ENCODE results near the gene MINDY3. TPM values are rescaled to one million over a fixed set of nuclear protein-coding genes. Genes with fewer than 3 reads are reported as not detected.

The MINDY3 gene
- total RNA-seq, 4 donors from 2014 or later: 17.0 to 26.4 (median 22.4) TPM

DNA sequence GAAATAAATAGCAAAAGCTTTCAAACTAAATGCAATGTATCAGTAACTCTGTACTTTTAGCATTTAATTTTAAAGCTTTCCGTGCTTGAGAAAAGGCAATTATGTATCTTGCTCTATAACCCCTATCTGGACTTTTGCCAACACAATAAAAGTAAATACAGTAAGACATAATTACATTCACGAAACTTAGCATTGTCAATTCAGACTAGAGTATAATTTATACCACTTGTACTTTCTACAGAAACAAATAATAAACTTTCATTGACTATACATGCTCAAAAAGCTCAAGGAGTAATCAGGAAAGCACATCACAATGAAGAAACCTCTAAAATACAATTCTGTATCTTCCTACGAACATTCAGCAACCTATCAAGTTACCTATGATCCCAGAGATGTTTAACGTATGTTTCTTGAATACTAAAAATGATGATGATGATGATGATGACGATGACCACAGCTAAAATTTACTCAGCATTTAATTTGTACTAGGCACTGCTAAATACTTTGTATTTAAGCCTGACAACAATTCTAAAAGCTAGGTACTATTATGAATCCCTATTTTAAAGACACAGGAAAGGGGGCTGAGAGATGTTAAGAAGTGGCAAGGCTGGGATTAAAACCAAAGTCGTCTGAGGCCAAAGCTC, 44.9 kb downstream of the MINDY3 start:
- Histone ChIP-seq H3K36me3 (peaks cover 0 to 11% (median 0%) of the 10 kb centered on the region in 3 donors), H3K4me1 (no peaks in the 10 kb centered on the region), H3K27me3 (no peaks in the 10 kb centered on the region), H3K4me3 (no peak overlapping the region), H3K9me3 (no peaks in the 10 kb centered on the region), H3K27ac (no peak overlapping the region)
- DNase-seq: no peak
- TF ChIP-seq, protein P1, sequence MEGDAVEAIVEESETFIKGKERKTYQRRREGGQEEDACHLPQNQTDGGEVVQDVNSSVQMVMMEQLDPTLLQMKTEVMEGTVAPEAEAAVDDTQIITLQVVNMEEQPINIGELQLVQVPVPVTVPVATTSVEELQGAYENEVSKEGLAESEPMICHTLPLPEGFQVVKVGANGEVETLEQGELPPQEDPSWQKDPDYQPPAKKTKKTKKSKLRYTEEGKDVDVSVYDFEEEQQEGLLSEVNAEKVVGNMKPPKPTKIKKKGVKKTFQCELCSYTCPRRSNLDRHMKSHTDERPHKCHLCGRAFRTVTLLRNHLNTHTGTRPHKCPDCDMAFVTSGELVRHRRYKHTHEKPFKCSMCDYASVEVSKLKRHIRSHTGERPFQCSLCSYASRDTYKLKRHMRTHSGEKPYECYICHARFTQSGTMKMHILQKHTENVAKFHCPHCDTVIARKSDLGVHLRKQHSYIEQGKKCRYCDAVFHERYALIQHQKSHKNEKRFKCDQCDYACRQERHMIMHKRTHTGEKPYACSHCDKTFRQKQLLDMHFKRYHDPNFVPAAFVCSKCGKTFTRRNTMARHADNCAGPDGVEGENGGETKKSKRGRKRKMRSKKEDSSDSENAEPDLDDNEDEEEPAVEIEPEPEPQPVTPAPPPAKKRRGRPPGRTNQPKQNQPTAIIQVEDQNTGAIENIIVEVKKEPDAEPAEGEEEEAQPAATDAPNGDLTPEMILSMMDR (IDR thresholded peaks at IDR 0.05): no peak
- no peak for TF ChIP-seq POLR2A (IDR thresholded peaks at IDR 0.05)

- no peak overlapping the region for H3K4me3 ChIP-seq
- no peaks in the 10 kb centered on the region for H3K27me3 ChIP-seq
- H3K9me3 ChIP-seq: no peaks in the 10 kb centered on the region
- no peak for DNase-seq
- TF ChIP-seq, protein P1 (IDR thresholded peaks at IDR 0.05): no peak
- H3K4me1 ChIP-seq: no peaks in the 10 kb centered on the region
- no peak overlapping the region for H3K27ac ChIP-seq
- peaks cover 0 to 7% (median 0%) of the 10 kb centered on the region in 3 donors for H3K36me3 ChIP-seq
These were observed 45.7 kb downstream of the MINDY3 start for GRCh38 chr10:15814565-15814964.

DNA sequence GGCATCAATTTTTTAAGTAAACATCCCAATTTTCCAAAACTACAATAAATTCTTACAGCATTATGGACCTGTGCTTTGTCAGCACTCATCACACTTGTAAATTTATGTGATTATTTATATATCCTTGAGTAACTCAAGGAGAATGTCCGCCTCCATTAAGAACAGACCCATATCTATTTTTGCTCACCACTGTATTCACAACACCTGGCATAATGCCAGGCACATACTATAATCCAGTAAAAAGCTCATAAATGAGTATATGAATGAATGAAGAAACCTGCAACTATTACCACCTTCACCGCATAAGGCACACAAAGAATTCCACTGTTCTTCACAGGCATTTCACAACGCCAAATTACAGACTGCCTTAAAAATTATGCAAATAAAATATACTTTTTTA, 46.9 kb downstream of the MINDY3 start:
- no peaks in the 10 kb centered on the region for H3K9me3 ChIP-seq
- no peaks in the 10 kb centered on the region for H3K27me3 ChIP-seq
- no peak for TF ChIP-seq POLR2A (IDR thresholded peaks at IDR 0.05)
- TF ChIP-seq, protein P1 (IDR thresholded peaks at IDR 0.05): no peak
- peaks cover 0 to 10% (median 0%) of the 10 kb centered on the region in 3 donors for H3K36me3 ChIP-seq
- H3K4me1 ChIP-seq: no peaks in the 10 kb centered on the region
- no peak overlapping the region for H3K27ac ChIP-seq
- DNase-seq: no peak
- no peak overlapping the region for H3K4me3 ChIP-seq

DNA sequence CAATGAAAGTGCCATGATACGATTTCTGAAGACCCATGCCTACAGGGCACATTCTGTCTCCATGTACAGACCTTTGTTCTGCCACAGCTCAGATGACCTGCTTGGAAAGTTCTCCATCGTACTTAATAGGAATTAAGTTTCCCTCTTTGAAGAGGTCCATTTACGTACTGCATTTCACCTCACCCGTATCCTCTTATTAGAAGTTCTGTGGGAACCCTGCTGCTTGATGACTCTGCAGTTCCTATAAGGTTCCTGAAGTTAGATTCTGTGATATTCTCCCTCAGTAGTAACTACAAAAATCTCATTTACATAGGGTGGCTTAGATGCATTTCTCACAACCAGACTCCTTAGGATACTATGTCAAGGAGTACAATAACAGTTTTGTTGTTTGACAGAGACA, 50.9 kb downstream of the MINDY3 start:
- no peak overlapping the region for H3K27ac ChIP-seq
- H3K4me3 ChIP-seq: no peak overlapping the region
- peaks cover 0 to 7% (median 0%) of the 10 kb centered on the region in 3 donors for H3K36me3 ChIP-seq
- no peak for DNase-seq
- H3K9me3 ChIP-seq: no peaks in the 10 kb centered on the region
- H3K27me3 ChIP-seq: no peaks in the 10 kb centered on the region
- H3K4me1 ChIP-seq: no peaks in the 10 kb centered on the region
- TF ChIP-seq, protein P1 (IDR thresholded peaks at IDR 0.05): no peak
- TF ChIP-seq POLR2A (IDR thresholded peaks at IDR 0.05): no peak

DNA sequence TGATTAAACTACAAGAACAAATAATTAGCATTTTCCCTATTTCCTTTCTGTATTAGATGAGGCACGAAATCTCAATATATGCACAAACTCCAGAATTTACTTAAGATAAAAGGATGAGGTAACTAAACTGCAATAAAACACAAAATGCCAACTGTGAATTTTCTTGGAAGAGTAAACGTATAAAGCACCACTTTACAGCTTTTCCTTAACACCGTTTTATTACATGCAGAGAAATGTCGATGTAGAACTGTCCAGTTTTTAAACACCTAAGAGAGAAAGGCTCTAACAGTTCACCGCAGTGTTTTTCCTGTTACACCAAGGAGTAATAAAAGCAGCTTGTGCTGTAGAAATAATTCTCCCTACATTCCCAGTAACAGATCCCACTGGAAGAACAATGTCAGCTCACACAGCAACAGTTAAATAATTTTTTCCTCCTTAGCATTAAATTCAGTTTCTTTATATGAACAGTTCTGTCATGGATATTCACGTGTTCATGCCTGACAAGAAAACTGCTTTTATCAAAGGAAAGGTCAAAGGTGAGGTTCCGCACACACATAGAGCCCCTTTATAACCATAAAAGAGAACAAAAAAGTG, 52.0 kb downstream of the MINDY3 start:
- H3K27me3 ChIP-seq: no peaks in the 10 kb centered on the region
- no peak overlapping the region for H3K4me3 ChIP-seq
- no peaks in the 10 kb centered on the region for H3K9me3 ChIP-seq
- no peak for TF ChIP-seq POLR2A (IDR thresholded peaks at IDR 0.05)
- TF ChIP-seq, protein P1 (IDR thresholded peaks at IDR 0.05): no peak
- H3K27ac ChIP-seq: no peak overlapping the region
- H3K36me3 ChIP-seq: peaks cover 0 to 7% (median 0%) of the 10 kb centered on the region in 3 donors
- DNase-seq: no peak
- H3K4me1 ChIP-seq: no peaks in the 10 kb centered on the region
